22Rv1 (cell line): Measurements from ENCODE around the gene CST9L.

Experiments used
- H3K27ac ChIP-seq: fragments of 450-650 bp; 2 replicates; pipeline ENCODE4 v1.5.1; 2017
- ZFX ChIP-seq: fragments of 450-650 bp; IDR thresholded peaks from 2 replicates; pipeline ENCODE4 v1.6.1; 2017; ENCODE audit warnings: antibody characterized with exemption, borderline replicate concordance
- TF ChIP-seq, protein P1 (sequence below): fragments of 450-650 bp; IDR thresholded peaks from 2 replicates; pipeline ENCODE4 v1.5.1; 2017; ENCODE audit warnings: mild to moderate bottlenecking

The CST9L gene, protein sequence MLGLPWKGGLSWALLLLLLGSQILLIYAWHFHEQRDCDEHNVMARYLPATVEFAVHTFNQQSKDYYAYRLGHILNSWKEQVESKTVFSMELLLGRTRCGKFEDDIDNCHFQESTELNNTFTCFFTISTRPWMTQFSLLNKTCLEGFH

DNA sequence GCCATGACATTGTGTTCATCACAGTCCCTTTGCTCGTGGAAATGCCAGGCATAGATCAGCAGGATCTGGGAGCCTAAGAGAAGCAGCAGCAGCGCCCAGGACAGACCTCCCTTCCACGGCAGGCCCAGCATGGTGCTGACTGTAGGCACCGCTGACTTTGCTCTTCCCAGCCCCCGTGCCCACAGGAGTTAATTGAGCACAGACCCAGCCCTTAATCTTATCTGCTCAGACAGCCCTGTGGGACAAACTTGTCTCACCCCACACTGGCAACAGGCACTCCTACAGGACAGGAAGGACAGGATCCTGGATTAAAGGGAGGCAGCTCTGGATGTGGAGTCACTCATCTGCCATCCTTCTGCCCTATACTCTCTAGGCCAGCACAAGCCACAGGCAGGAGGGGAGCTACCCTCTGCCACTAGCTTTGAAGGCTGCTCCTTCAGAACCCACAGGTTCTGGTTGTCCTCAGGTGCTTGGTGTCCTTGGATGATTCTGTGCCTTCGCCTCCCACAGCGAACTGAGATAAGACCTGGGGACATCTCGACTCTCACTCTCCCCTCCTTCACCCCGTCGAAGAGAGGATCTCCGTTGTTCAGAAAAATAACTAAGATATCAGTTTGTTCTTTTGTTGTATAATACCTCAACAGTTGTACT is at the start of gene CST9L:
TSS of gene CST9L (minus strand) at position 165 of the 651 bp plus-strand sequence. CDS start at position 131, 34 bp downstream.
- TF ChIP-seq ZFX, result no peak
- TF ChIP-seq, protein P1, sequence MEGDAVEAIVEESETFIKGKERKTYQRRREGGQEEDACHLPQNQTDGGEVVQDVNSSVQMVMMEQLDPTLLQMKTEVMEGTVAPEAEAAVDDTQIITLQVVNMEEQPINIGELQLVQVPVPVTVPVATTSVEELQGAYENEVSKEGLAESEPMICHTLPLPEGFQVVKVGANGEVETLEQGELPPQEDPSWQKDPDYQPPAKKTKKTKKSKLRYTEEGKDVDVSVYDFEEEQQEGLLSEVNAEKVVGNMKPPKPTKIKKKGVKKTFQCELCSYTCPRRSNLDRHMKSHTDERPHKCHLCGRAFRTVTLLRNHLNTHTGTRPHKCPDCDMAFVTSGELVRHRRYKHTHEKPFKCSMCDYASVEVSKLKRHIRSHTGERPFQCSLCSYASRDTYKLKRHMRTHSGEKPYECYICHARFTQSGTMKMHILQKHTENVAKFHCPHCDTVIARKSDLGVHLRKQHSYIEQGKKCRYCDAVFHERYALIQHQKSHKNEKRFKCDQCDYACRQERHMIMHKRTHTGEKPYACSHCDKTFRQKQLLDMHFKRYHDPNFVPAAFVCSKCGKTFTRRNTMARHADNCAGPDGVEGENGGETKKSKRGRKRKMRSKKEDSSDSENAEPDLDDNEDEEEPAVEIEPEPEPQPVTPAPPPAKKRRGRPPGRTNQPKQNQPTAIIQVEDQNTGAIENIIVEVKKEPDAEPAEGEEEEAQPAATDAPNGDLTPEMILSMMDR, result no peak
- H3K27ac ChIP-seq, result no peak within 1 kb of the TSS

DNA sequence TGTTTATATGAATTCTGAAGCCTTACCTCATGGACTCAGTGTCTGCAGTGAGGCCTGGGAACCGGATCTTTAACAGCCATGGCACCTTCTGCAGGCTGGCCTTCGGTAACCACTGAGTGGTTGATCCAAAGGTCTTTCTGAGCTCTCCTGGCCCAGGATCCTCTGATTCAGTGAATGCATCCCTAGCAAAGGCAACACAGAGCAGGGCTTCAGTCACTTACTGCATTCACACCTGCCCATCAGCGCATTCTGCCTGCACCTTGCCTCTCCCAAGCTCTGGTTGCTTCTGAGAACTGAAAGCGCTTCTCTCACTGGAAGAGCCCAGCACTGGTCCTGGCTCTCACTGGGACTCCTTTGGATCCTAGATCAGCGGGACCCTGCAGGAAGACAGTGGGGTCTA is 45.9 kb upstream of the CST9L start:
- H3K27ac ChIP-seq, result no peak overlapping the region
- TF ChIP-seq, protein P1, result no peak
- no peak for TF ChIP-seq ZFX

DNA sequence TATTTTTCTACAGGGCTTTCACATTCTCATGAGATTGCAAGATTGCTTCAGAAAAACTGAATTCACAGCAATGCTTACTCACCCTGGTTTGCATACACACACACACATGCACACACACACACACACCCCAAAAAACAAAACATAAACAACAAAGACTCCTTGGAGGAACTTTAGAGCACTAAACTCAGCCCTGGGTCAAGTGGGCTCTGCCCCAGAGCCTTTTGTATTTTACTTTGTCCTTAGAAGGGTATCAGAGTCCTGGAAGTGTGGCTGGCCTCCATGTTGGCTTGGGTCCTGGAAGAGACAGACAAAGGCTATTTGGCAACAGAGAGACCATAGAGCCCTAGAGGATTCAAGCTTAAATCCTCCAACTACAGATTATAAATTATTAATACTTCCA is 45.4 kb upstream of the CST9L start:
- TF ChIP-seq, protein P1, result no peak
- TF ChIP-seq ZFX, result no peak
- no peak overlapping the region for H3K27ac ChIP-seq

DNA sequence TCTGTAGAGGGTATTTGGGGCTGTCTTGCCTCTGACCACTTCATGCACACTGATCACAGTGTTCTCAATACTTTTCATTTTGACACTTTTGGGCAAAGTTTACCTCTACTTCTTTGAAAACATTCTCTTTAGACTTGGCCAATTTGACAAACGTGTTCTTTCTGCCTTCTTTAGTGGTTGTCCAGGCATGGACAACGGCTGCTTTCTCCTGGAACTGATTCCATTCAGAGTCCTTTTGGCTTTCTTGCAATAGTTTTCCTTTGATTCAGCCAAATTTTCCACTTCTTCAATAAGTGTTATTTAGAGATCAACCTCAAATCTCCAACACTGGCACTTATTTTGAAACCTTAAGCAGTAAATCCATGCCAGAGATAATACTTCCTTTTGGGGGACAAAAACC is 44.1 kb upstream of the CST9L start:
- H3K27ac ChIP-seq, result no peak overlapping the region
- TF ChIP-seq, protein P1, result no peak
- TF ChIP-seq ZFX, result no peak

DNA sequence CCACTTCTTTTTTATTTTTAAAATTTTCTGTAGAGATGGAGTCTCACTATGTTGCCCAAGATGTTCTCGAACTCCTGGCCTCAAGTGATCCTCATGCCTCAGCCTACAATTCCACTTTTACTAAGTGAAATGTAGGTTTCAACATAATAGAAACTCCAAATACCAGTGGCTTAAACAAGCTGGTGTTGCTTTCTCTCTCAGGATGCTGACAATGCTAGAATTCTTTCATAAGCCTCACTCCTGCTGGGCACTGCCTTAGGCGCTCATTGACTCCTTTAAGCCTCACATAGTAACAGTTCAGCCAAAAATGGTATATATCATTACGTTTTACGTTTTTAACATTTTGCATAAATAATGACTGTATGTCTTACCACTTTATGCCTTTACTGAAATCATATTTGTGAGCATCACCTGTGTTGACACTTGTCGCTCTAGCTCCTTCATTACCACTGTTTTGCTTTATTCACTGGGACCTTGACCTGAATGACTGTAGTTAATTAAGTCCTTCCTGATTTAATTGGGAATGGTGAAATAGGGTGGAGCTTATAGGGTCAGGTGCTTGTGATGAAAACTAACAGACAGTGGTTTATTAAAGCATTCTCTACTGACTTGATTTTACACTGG is 41.3 kb upstream of the CST9L start:
- no peak overlapping the region for H3K27ac ChIP-seq
- TF ChIP-seq, protein P1, result no peak
- no peak for TF ChIP-seq ZFX

DNA sequence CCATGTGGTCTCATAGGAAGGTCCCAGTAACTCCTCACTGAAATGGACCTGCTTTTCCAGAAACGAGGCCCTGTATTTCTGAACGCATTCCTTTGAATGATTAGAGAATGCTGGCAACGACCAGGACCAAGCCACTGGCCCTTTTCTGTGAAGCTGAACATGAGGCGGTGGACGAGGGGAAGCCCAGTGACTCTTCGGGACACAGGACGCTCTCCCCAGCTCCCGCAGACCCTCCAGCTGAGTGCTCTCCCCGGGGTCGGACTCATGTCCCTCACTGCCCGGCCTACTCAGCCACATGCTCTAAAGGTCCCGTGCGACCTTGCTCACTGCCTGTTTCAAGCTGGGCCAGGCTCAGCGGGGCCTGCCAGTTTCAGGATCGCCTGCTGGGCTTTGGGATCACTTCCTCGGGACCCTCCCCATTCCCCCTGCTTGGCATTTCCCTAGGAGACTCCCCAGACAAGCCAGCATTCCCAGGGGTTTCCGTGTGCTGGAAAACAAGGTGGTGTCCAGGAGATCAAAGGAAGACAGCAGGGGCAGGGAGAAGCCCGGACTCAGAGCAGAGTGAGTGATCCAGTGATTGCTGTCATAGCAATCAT is 40.1 kb upstream of the CST9L start:
- H3K27ac ChIP-seq, result no peak overlapping the region
- TF ChIP-seq, protein P1, result no peak
- no peak for TF ChIP-seq ZFX
